GM19240 (cell line): ENCODE data around the gene PIK3CD.

ENCODE experiments used
- DNase-seq: peaks from one replicate; pipeline ENCODE4 v3.0.0; 2011; ENCODE audit warnings: low spot score; ENCODE audit not compliant: insufficient read length

The PIK3CD gene

DNA sequence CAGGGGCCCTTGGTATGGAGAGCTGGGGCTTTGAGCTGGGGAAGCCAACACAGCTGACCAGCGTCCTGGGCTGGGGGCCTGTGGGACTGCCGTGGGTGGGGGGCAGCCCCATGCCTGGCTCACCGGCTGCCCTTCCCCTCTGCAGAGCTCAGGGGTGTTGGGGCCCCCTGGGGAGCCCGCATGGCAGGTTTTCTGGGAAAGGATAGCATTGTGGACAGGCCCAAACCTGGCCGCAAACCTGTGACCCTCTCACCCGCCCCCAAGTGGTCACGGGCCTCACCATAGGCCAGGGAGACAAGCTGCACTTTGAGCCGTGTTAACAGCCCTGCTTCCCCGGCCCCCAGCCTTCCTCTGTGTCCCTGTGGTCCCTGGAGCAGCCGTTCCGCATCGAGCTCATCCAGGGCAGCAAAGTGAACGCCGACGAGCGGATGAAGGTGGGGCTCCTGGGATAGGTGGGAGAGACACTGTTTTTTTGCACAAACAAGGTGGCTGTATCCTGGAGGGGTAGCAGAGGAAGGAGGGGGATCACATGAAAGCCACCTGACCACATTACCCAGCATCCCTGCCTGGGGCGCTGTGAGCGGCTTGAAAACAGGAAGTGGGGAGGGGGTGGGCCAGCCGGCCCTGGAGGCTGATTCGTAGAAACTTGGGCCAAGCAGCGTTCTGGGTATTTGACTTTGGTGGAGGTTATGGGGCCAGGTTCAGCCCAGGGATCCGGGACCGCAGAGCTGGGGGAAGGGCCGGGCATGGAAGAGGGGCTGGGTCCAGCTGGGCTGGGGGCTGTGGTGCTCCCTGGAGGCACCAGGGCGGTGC, 65.9 kb downstream of the PIK3CD start:
- peak; percentile 89 for DNase-seq

DNA sequence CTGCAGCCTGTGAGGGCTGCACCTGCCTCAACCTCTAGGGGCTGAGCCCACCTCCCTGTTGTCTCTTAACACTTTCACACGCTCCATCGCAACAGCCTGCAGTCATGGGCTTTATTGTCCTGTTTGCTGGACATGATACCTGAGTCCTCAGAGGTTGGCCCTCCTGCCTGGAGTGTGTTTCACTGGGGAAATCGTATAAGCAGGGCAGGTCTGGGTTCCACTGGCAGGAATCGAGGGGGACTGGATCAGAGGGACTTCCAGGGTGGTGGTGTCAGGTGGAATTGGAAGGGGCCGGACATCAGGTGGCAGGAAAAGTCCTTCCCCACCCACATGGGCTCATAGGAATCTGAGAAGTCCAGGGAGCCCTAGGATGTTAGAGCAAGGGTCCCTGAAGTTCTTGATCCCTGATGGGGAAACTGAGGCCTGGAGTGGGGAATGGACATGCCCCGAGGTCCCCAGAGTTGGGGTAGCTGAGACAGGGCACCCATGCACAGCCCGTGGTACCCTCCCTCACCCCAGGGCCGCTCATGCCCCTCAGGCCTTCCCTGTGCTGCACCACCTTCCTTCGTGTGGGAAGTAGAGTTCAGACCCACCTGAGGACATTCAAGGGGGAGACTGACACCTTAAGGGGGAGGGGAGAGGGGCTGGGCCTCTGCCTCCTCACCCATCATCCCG, 66.6 kb downstream of the PIK3CD start:
- DNase-seq, result no peak

DNA sequence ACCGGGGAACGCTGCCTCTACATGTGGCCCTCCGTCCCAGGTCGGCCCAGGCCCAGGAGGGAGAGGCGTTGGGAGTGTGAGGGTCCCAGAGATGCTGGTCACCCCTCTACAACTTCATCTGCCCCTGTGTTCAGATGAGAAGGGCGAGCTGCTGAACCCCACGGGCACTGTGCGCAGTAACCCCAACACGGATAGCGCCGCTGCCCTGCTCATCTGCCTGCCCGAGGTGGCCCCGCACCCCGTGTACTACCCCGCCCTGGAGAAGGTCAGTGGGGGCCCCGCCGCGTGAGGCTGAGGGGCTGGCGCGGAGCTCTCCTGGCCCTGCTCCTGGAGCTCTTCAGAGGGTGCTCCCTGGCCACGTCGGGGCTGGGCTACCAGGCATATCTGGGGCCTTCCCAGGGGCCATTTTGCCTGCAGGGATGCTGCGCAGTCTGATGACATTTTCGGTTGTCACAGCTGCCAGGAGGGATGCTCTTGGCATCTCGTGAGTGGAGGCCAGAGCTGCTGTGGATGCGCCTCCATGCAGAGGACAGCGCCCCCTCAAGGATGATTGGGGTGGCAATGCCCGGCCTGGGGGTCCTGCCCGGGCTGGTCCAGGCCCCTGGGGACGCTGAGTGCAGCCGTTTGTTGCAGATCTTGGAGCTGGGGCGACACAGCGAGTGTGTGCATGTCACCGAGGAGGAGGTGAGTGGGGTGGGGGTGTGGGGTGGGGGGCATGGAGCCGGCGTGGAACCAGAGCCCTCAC, 68.6 kb downstream of the PIK3CD start:
- no peak for DNase-seq

DNA sequence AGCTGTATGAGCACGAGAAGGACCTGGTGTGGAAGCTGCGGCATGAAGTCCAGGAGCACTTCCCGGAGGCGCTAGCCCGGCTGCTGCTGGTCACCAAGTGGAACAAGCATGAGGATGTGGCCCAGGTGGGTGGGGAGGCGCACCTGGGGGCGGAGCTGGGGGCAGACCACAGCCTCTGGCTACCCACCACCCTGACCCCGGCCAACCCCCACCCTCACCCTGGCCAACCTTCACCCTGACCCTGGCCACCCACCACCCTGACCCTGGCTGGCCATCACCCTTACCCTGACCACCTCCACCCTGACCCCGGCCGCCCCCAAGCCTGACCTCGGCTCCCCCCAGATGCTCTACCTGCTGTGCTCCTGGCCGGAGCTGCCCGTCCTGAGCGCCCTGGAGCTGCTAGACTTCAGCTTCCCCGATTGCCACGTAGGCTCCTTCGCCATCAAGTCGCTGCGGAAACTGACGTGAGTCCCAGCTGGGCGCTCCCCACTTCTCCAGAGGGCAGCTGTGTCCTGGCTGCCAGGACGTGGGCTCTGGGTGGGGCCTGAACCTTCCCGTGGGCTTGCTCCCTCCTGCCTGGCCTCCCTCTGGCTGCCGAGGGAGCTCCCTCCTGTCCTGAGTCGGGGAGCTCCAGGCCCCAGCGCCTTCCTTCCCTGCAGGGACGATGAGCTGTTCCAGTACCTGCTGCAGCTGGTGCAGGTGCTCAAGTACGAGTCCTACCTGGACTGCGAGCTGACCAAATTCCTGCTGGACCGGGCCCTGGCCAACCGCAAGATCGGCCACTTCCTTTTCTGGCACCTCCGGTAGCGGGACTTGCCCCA, 69.5 kb downstream of the PIK3CD start:
- no peak for DNase-seq

DNA sequence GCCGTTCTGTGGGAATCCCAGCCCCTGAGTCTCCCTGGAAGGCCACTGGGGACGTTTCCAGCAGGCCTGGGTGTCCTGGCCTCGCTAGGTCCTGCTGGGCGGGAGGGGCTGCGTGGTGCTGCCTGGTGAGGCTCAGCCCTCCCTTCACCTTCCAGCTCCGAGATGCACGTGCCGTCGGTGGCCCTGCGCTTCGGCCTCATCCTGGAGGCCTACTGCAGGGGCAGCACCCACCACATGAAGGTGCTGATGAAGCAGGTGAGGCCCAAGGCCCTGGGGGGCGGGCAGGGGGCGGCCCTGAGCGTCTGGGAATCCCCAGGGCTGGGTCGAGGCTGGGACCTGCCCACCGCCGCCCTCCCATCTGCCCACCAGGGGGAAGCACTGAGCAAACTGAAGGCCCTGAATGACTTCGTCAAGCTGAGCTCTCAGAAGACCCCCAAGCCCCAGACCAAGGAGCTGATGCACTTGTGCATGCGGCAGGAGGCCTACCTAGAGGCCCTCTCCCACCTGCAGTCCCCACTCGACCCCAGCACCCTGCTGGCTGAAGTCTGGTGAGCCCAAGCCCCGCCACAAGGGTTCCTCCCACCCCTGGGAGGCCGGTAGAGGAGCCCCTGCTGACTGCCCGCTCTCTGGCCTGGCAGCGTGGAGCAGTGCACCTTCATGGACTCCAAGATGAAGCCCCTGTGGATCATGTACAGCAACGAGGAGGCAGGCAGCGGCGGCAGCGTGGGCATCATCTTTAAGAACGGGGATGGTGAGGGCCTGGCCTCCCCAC, 70.3 kb downstream of the PIK3CD start:
- DNase-seq, result no peak

DNA sequence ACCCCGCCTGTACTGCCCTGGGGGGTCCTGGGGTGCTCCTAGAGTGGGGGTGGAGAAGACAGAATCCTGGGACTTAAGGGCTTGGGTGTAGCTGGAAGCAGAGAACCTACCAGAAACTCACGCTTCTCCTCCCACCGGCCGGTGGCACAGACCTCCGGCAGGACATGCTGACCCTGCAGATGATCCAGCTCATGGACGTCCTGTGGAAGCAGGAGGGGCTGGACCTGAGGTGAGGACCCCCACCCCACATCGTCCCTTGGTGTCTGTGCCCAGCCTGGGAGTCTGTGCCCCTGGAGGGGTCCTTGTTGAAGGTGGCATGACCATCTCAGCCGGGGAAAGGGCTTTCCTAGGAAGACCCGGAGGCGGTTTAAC, 70.8 kb downstream of the PIK3CD start:
- DNase-seq, result no peak

DNA sequence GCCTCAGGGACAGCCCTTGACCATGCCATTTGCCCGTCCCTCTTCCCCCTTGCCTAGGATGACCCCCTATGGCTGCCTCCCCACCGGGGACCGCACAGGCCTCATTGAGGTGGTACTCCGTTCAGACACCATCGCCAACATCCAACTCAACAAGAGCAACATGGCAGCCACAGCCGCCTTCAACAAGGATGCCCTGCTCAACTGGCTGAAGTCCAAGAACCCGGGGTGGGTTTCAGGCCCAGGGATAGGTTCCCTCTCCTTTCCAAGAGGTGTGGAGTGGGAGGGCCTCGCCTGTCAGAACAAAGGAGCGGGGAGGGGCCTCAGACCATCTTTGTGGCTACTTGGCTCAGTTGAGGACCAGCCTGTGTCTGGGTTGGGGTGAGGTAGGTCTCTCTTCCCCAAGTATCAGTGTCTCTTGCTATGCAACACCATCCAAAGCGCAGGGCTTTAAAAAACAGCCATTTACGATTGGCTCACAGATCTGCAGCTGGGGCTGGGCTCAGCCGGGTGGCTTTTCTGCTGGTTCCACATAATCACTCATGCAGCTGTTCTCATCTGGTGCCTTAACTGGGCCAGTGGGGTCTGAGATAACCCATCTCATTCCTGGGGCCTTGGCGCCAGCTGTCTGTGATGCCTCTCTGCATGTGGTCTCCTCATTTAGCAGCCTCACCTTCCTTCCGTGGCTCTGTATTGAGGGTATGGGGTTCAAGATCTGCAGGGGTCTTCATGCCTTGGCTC, 71.7 kb downstream of the PIK3CD start:
- DNase-seq, result no peak

DNA sequence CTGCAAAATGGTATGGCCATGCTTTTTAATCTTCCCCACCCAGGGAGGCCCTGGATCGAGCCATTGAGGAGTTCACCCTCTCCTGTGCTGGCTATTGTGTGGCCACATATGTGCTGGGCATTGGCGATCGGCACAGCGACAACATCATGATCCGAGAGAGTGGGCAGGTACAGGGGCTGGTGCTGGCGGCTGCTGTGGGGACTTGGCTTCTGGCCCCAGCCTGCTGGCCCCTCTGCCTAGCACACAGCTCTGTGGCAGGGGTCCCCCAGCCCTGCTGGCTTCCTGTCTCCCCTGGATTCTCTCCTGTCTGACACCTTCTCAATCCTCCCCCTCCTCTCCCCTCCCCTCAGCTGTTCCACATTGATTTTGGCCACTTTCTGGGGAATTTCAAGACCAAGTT, 72.4 kb downstream of the PIK3CD start:
- DNase-seq, result no peak

DNA sequence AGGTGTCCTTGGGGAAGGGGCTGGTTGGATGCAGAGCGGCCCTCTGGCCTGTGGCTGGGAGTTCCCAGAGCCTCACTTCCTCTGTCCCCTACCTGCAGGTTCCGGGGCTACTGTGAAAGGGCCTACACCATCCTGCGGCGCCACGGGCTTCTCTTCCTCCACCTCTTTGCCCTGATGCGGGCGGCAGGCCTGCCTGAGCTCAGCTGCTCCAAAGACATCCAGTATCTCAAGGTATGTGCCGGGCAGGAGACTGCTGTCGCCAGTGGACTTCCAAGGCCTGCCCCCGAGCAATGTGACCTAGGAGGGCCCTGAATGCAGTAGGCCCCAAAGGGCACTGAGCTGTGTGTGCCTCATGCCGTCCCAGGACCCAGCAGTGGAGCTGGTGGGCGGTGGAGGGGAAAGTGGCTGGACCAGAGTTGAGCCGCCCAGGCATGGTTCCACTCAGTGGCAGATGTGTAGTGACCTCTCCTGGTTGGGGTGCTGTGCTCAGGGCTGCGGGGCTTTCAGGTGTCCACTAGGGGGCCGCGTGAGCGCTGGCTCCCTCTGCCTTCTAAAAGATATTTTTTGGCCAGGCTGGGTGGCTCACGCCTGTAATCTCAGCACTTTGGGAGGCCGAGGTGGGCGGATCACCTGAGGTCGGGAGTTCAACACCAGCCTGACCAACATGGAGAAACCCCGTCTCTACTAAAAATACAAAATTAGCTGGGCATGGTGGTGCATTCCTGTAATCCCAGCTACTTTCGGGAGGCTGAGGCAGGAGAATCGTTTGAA, 73.4 kb downstream of the PIK3CD start:
- DNase-seq, result peak; percentile 84

DNA sequence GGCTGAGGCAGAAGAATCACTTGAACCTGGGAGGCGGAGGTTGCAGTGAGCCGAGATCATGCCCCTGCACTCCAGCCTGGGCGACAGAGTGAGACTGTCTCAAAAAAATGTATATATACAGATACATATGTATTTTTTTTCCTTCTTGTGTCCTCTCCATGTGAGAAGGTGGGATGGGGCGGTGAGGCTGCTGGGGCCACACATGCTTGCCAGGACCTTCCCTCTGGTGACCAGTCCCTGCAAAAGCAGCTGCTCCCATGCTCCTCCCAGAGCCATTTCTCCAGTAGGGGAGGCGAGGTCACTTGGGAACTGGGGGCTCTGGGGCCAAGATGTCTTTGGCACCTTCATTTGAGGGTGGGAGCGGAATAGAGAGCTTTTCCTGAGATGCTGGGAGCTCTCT, 74.9 kb downstream of the PIK3CD start:
- no peak for DNase-seq

DNA sequence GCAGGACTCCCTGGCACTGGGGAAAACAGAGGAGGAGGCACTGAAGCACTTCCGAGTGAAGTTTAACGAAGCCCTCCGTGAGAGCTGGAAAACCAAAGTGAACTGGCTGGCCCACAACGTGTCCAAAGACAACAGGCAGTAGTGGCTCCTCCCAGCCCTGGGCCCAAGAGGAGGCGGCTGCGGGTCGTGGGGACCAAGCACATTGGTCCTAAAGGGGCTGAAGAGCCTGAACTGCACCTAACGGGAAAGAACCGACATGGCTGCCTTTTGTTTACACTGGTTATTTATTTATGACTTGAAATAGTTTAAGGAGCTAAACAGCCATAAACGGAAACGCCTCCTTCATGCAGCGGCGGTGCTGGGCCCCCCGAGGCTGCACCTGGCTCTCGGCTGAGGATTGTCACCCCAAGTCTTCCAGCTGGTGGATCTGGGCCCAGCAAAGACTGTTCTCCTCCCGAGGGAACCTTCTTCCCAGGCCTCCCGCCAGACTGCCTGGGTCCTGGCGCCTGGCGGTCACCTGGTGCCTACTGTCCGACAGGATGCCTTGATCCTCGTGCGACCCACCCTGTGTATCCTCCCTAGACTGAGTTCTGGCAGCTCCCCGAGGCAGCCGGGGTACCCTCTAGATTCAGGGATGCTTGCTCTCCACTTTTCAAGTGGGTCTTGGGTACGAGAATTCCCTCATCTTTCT, 75.5 kb downstream of the PIK3CD start:
- no peak for DNase-seq

DNA sequence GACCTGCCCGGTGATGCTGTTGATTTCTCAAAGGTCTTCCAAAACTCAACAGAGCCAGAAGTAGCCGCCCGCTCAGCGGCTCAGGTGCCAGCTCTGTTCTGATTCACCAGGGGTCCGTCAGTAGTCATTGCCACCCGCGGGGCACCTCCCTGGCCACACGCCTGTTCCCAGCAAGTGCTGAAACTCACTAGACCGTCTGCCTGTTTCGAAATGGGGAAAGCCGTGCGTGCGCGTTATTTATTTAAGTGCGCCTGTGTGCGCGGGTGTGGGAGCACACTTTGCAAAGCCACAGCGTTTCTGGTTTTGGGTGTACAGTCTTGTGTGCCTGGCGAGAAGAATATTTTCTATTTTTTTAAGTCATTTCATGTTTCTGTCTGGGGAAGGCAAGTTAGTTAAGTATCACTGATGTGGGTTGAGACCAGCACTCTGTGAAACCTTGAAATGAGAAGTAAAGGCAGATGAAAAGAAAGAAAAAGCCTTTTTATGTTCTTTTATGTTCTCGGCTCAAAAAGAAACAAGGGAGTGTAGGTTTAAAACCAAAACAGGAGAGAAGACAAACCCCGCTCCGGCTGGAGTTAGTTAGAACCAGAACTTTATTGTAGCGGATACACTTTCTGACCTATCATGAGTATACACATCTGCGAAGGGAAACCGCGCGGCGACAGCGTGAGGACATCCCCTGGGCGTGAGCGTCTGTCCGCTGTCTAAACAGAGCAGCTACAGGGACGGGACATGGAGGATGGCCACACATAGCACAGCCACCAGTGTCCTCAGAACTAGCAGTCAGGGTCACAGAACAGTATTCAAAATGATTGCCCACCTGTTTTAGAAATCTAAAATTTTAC, 77.1 kb downstream of the PIK3CD start:
- DNase-seq, result no peak

DNA sequence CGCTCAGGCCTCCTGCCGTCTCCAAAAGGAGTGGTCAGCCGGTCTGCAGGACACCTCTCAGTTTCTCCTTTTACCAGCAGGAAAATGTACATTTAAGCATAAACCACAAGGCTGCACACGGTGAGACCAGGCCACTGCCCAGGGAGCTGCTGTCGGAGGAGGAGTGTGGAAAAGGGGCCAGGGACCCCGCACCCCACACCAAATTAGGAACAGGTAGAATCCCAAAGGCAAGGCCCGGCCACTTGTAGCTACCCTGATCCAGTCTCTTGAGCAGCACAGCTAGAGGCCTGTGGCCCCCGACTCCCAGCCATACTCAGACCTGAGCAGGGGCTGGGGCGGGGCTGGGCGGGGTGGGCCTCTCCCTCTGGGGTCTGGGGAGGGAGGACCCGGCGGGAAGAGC, 78.0 kb downstream of the PIK3CD start:
- no peak for DNase-seq

DNA sequence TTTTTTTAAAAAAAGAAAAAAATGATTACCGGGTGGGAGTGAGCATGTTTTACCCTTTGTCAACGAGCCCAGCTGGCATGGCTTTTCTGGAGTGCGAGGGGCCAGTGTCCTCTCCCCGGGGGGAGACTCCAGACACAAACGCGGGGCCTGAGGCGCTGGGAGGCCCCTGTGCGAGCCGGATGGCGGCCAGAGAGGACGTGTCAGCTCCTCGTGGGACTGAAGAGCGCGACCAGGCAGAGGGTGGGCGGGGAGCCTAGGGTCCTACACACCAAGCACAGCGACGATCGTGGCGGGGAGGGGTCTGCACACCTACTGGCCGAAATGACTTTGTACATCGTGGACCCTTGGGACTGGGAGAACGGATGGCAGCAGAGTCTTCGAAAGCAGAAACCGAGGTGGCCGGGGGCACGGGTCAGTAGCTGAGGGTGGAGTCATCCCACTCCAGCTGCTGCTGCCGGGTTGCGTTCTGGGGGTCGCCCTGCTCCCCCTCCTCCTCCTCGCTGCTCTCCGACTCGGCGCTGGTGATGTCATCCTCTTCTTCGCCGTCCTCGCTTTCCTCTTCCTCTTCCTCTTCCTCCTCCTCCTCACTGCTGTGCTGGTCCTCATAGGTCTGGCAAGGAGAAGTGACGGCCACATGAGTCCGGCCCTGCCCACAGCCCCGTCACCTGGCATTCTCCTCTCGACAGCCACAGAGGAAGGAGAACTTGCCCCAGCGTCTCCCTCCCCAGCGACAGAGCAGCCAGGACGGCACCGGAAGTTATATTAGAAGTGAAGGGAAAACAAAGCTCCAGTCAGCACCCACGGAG, 78.8 kb downstream of the PIK3CD start:
- DNase-seq, result no peak

DNA sequence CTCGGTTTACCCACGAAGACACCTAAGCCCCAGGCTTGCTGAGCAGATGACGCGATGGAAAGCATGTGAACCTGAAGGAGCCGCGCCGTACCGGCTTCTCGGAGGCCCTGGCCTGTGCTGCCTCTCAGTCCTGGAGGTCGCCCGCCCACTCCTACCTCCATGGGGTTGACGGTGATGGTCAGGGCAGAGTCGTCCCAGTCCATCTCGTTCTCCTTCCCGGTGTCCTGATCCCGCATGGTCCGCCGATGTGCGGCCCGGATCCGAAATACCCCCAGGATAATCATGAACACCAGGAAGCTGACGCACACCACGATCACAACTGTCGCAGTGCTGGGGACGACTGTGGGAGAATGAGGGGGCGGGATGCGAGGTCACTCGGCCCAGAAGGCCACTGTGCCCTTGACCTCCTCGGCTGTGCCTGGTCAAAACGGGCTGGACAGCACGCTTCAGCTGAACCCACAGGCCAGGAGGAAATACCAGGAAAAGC, 79.6 kb downstream of the PIK3CD start:
- no peak for DNase-seq

DNA sequence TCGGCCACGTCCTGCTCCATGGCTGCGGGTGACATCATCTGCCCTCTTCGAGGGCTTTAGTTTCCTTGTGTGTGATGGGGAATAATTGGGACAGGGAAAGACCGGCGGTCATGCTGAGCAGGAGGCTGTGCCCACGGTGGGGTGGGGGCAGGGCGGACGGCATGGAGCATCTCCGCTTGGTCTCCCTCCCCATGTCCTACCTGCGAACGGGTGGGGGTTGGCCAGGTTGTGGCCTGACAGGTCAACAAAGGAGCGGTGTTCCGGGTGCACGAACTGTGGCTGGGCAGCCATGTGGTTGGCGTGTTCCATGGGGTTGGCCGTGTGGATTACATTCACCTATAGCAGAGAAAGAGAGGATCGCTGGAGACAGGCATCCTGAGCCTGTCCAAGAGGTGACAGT, 80.0 kb downstream of the PIK3CD start:
- no peak for DNase-seq
